DND-41 (cell line): ENCODE data around the gene TTBK2.

Source experiments
- ATAC-seq: fragments of 200-7000 bp; cut with Tn5 transposase; 3 replicates; pipeline ENCODE4 v1.9.1; 2021; ENCODE audit warnings: low read depth; ENCODE audit not compliant: insufficient read depth
- DNase-seq: peaks from one replicate; pipeline ENCODE4 v3.0.0-alpha.2; 2020
- H2AFZ ChIP-seq: 2 replicates; pipeline ENCODE4 v1.6.0; 2012; ENCODE audit warnings: low read depth, low read length
- H3K27ac ChIP-seq: 2 replicates; pipeline ENCODE4 v1.5.1; 2012; ENCODE audit warnings: low read length, inconsistent platforms
- H3K27me3 ChIP-seq: fragments of 200-600 bp; sonication (generic); 2 replicates; pipeline ENCODE4 v1.6.0; 2012; ENCODE audit warnings: low read length, mild to moderate bottlenecking, inconsistent platforms; ENCODE audit not compliant: insufficient read depth, poor library complexity
- H3K36me3 ChIP-seq: 2 replicates; pipeline ENCODE4 v1.5.1; 2012; ENCODE audit warnings: low read length, inconsistent platforms; ENCODE audit not compliant: insufficient read depth
- H3K4me1 ChIP-seq: 2 replicates; pipeline ENCODE4 v1.5.1; 2012; ENCODE audit warnings: mild to moderate bottlenecking, low read length; ENCODE audit not compliant: insufficient read depth
- H3K4me2 ChIP-seq: 2 replicates; pipeline ENCODE4 v1.6.0; 2012; ENCODE audit warnings: mild to moderate bottlenecking, moderate library complexity, low read length, inconsistent platforms; ENCODE audit not compliant: insufficient read depth
- H3K4me3 ChIP-seq, 2 experiments: fragments of 200-600 bp in 1 of 2; shearing (Covaris generic) in 1 of 2; 2 replicates each; pipeline ENCODE4 v1.5.1; 2012 to 2016; ENCODE audit warnings: inconsistent platforms in 2 of 2, low read length in 2 of 2, mild to moderate bottlenecking in 2 of 2, low read depth in 1 of 2, moderate library complexity in 1 of 2
- H3K79me2 ChIP-seq: 2 replicates; pipeline ENCODE4 v1.6.0; 2012; ENCODE audit warnings: low read length, inconsistent platforms; ENCODE audit not compliant: insufficient read depth
- H3K9ac ChIP-seq: 2 replicates; pipeline ENCODE4 v1.6.0; 2012; ENCODE audit warnings: low read depth, mild to moderate bottlenecking, inconsistent platforms, low read length, moderate library complexity
- H3K9me3 ChIP-seq: 2 replicates; pipeline ENCODE4 v1.5.1; 2012; ENCODE audit warnings: low read length, moderate library complexity, mild to moderate bottlenecking, inconsistent platforms; ENCODE audit not compliant: insufficient read depth, severe bottlenecking
- H4K20me1 ChIP-seq: 2 replicates; pipeline ENCODE4 v1.6.0; 2012; ENCODE audit warnings: low read length; ENCODE audit not compliant: insufficient read depth
- EZH2 ChIP-seq: IDR thresholded peaks from 3 replicates; pipeline ENCODE4 v1.6.1; 2012; ENCODE audit warnings: borderline replicate concordance, low read depth, mild to moderate bottlenecking, moderate library complexity, low read length, inconsistent platforms; ENCODE audit not compliant: severe bottlenecking
- TF ChIP-seq, protein P1 (sequence below): IDR thresholded peaks from 2 replicates; pipeline ENCODE4 v1.5.1; 2012; ENCODE audit warnings: borderline replicate concordance, low read length, moderate library complexity, mild to moderate bottlenecking; ENCODE audit not compliant: poor library complexity, severe bottlenecking; ENCODE audit errors: extremely low read depth

TTBK2 gene

DNA sequence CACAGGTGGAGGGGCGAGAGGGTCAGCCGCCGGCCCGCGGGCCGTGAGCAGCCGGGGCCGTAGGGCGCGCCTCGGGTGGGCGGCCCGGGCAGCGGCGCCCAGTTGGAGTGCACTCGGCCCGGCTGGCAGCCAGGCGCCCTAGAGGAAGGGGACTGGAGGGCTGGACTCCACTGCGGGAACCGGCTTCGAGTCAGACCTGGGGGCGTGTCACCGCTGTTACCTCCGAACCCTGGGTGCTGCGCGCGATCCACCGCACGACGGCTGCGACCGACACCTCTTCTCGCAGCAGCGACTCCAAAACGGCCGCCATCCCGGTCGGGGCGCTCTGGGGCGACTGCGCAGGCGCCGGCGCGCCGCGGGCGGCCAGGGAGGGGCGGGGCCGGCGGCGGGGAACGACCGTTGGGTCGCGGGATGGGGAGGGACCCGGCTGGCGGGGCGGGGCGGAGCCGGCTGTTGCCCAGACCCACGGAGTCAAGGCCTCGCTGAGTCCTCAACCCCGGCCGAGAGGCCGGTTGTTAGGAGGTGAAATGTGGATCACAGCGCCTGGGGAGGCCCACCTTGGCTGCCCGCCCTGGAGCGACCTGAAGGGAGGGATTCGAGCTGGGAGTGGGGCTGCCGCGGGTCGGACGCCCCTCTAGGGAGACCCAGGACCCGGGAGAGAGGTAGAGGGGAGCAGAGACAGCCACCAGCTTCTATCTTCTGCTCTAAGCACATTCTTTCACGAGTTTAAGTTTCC lies 183.6 kb downstream of the TTBK2 start, which contains the start of gene CDAN1:
TSS of gene CDAN1 (minus strand) at position 336 of the 736 bp plus-strand sequence. CDS start at position 310, 26 bp downstream.
- TF ChIP-seq, protein P1, sequence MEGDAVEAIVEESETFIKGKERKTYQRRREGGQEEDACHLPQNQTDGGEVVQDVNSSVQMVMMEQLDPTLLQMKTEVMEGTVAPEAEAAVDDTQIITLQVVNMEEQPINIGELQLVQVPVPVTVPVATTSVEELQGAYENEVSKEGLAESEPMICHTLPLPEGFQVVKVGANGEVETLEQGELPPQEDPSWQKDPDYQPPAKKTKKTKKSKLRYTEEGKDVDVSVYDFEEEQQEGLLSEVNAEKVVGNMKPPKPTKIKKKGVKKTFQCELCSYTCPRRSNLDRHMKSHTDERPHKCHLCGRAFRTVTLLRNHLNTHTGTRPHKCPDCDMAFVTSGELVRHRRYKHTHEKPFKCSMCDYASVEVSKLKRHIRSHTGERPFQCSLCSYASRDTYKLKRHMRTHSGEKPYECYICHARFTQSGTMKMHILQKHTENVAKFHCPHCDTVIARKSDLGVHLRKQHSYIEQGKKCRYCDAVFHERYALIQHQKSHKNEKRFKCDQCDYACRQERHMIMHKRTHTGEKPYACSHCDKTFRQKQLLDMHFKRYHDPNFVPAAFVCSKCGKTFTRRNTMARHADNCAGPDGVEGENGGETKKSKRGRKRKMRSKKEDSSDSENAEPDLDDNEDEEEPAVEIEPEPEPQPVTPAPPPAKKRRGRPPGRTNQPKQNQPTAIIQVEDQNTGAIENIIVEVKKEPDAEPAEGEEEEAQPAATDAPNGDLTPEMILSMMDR, result peak; percentile 1
- no peak for TF ChIP-seq EZH2
- peak; percentile 90 for DNase-seq
- Histone ChIP-seq H3K9me3 (no peaks in the 10 kb centered on the region), H4K20me1 (peaks cover 9% of the 10 kb centered on the region), H3K9ac (peak within 1 kb of the TSS; percentile 91), H2AFZ (peak within 1 kb of the TSS; percentile 98), H3K27me3 (no peaks in the 10 kb centered on the region), H3K79me2 (peaks cover 23% of the 10 kb centered on the region), H3K4me3 (peak within 1 kb of the TSS; percentile 95 to 96), H3K4me1 (peaks cover 28% of the 10 kb centered on the region), H3K27ac (peak within 1 kb of the TSS; percentile 98), H3K36me3 (peaks cover 37% of the 10 kb centered on the region), H3K4me2 (peak within 1 kb of the TSS; percentile 99)
- ATAC-seq, result peak; percentile 93

DNA sequence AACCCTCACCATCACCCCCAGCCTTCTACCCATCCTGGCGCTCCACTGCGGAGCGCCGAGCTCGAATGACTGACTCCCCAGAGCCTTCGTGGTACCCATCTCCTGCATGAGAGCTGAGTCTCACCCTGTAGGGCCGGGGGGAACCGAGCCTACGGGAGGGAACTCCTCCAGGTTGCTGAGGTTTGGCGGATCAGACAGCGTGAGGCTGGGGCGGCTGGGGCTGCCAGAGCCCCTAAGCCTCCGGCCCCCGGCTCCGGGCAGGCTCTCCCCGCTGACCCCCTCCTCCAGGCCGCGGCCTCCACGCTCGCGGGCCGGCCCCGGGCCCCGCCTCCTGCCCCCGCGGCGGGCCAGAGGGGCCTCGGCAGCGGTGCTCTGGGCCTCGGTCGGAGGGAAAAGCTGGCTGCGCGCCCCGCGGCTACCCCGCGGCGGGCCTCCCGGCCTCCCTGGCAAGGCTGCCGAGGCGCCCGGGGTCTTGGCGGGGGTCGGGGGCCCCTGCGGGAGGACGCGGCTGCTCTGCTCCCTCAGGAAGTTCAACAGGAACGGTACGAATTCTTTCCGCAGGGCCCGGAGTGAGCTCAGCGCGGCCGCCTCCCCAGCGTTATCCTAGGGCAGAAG lies 184.3 kb downstream of the TTBK2 start:
- ATAC-seq (peak; percentile 37), DNase-seq (peak; percentile 25)
- Histone ChIP-seq H3K36me3 (peaks cover 44% of the 10 kb centered on the region), H3K4me2 (peak overlapping the region; percentile 99), H3K27me3 (no peaks in the 10 kb centered on the region), H4K20me1 (peaks cover 9% of the 10 kb centered on the region), H3K9ac (peak overlapping the region; percentile 91), H3K27ac (peak overlapping the region; percentile 98), H3K4me3 (peak overlapping the region; percentile 95 to 96), H3K4me1 (peaks cover 28% of the 10 kb centered on the region), H3K79me2 (peaks cover 23% of the 10 kb centered on the region), H3K9me3 (no peaks in the 10 kb centered on the region), H2AFZ (peak overlapping the region; percentile 95)
- TF ChIP-seq, protein P1, result no peak
- no peak for TF ChIP-seq EZH2

DNA sequence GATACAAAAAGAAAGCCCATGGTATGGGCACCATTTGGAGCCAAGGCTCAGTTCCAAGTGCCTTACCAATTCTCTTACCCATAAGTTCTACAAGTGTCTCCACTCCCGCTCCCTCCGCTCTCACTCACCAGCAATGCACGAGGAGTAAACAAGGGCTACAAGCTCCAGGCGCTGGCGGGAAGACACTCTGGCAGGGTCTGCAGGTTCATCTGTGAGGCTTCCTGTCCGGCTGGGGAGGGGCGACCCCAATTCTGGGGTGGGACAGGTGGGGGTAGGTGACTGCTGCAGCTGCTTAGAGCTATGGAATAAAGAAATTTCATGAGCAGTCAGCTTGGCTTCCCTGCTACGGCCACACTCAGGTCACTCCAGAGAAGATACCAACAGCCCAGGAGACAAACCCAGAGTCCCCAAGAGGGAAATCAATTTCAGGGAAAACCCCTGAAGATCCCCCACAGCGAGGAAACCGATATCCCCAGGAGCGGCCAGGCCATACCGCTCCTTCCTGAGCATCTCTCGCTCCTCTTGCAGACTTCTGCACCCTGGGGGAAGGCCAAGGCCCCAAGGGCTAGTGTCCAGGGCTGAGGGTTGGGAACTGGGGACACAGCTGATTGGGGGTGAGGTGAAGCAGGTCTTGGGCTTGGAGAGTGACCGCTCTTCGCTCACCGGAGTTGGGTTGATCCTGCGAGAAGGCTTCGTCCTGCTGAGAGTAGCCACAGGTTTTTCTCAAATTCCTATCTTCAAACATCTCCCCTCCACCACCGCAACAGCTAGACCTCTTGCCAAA lies 185.0 kb downstream of the TTBK2 start:
- Histone ChIP-seq H3K27me3 (no peaks in the 10 kb centered on the region), H3K36me3 (peaks cover 51% of the 10 kb centered on the region), H3K9ac (peak overlapping the region; percentile 91), H4K20me1 (peaks cover 9% of the 10 kb centered on the region), H3K9me3 (no peaks in the 10 kb centered on the region), H3K4me2 (peak overlapping the region; percentile 99), H2AFZ (no peak overlapping the region), H3K4me1 (peaks cover 28% of the 10 kb centered on the region), H3K79me2 (peaks cover 23% of the 10 kb centered on the region), H3K4me3 (peak overlapping the region; percentile 95 to 96; a peak in 3 of 4 replicates), H3K27ac (peak overlapping the region; percentile 98)
- DNase-seq (no peak), ATAC-seq (no peak)
- TF ChIP-seq, protein P1, result no peak
- TF ChIP-seq EZH2, result no peak
